ENCODE results near the gene RXFP3.

GRCh38 chr5:33894566-33894965 lies 41.6 kb upstream of the RXFP3 start:
- TF ChIP-seq, protein P1, sequence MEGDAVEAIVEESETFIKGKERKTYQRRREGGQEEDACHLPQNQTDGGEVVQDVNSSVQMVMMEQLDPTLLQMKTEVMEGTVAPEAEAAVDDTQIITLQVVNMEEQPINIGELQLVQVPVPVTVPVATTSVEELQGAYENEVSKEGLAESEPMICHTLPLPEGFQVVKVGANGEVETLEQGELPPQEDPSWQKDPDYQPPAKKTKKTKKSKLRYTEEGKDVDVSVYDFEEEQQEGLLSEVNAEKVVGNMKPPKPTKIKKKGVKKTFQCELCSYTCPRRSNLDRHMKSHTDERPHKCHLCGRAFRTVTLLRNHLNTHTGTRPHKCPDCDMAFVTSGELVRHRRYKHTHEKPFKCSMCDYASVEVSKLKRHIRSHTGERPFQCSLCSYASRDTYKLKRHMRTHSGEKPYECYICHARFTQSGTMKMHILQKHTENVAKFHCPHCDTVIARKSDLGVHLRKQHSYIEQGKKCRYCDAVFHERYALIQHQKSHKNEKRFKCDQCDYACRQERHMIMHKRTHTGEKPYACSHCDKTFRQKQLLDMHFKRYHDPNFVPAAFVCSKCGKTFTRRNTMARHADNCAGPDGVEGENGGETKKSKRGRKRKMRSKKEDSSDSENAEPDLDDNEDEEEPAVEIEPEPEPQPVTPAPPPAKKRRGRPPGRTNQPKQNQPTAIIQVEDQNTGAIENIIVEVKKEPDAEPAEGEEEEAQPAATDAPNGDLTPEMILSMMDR (IDR thresholded peaks at IDR 0.05), result no peak
- TF ChIP-seq POLR2A (IDR thresholded peaks at IDR 0.05) (no peak), POLR2AphosphoS5 (IDR thresholded peaks at IDR 0.05; ENCODE audit: insufficient read depth in 1 of 2, low read depth in 1 of 2) (no peak)
